RWPE1 (cell line): Measurements from ENCODE around the gene SLC35E3.
"Not testable (repeated sequence)": the region's sequence is repeated elsewhere in the genome, so short reads cannot be mapped to it uniquely, and the experiment has no call there.

Source experiments
- CTCF ChIA-PET: fragments of 350-600 bp; sonication (Branson Sonifier 250); formaldehyde crosslinking; extraction: SDS; loops from one replicate; lab custom pipeline; 2021; lab: Yijun Ruan, JAX
- POLR2A ChIA-PET: fragments of 400-600 bp; formaldehyde crosslinking; extraction: SDS; loops from one replicate; lab custom pipeline; 2020; ENCODE audit warnings: antibody characterized with exemption; ENCODE audit not compliant: low non-redundant PET; lab: Yijun Ruan, JAX
- DNase-seq: peaks from one replicate; pipeline ENCODE4 v3.0.0; 2012; ENCODE audit warnings: low spot score
- H3K27ac ChIP-seq: fragments of 450-650 bp; 2 replicates; pipeline ENCODE4 v1.5.1; 2017
- CTCF ChIP-seq: fragments of 450-650 bp; conservative IDR thresholded peaks from 2 replicates; pipeline ENCODE4 v1.5.1; 2017; ENCODE audit warnings: low read depth, mild to moderate bottlenecking

SLC35E3 gene

DNA sequence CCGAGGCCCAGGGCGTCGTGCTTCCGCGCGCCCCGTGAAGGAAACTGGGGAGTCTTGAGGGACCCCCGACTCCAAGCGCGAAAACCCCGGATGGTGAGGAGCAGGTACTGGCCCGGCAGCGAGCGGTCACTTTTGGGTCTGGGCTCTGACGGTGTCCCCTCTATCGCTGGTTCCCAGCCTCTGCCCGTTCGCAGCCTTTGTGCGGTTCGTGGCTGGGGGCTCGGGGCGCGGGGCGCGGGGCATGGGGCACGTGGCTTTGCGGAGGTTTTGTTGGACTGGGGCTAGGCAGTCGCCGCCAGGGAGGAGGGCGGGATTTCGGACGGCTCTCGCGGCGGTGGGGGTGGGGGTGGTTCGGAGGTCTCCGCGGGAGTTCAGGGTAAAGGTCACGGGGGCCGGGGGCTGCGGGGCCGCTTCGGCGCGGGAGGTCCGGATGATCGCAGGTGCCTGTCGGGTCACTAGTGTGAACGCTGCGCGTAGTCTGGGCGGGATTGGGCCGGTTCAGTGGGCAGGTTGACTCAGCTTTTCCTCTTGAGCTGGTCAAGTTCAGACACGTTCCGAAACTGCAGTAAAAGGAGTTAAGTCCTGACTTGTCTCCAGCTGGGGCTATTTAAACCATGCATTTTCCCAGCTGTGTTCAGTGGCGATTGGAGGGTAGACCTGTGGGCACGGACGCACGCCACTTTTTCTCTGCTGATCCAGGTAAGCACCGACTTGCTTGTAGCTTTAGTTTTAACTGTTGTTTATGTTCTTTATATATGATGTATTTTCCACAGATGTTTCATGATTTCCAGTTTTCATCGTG lies 62.6 kb downstream of the SLC35E3 start:
- DNase-seq, result peak; percentile 89
- no peak for TF ChIP-seq CTCF

DNA sequence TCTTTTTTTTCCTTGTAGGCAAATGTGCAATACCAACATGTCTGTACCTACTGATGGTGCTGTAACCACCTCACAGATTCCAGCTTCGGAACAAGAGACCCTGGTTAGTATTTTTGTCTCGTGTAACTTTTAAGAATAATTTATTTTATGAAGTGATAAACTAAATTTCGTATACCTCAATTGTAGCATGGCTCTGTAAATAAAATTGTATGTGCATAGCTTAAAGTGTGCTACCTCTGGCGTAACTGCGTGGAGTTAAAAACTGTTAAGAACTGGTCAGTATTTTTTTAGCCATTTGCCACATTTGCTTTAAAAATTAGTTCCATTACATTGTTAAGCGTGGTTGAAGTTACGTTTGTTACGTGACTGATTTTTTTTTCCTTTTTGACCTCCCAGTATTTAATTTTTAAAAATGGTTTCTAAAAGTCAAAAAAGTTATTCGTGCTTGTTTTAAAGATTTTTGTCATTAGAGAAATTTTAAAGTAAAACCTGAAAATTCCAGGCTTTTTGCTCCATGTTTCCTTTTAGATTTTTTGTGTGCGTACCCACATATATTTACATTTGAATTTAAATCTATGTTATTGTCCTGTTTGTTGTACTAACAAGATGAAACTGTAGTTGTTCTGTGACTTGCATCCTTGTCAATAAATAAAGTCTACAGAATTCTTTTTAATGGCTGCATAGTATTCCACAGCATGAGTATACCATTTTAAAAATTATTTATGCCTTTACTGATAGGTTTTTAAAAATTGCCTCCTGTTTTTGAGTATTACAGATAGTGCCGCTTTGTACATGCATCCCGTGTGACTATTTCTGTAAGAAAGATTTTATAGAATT lies 63.4 kb downstream of the SLC35E3 start:
- peak overlapping the region; percentile 99 for H3K27ac ChIP-seq
- TF ChIP-seq CTCF, result no peak
- POLR2A ChIA-PET, result interaction anchor here (0.5 to 1.3 kb wide), 2 partner anchors 10 to 29 kb away, joined by 5 to 7 read pairs; no protein-coding TSS in a partner anchor
- DNase-seq, result no peak
- CTCF ChIA-PET, result interaction anchor here (0.6 kb wide), 1 partner anchor 70 kb away, joined by 4 read pairs; no protein-coding TSS in a partner anchor

More for the DNA sequence above, 62.6 kb downstream of the SLC35E3 start:
- ChIA-PET CTCF (interaction anchor here (0.6 kb wide), 1 partner anchor 69 kb away, joined by 4 read pairs; no protein-coding TSS in a partner anchor), POLR2A (interaction anchor here (0.5 to 1.5 kb wide), 4 partner anchors 9 to 62 kb away, joined by 3 to 7 read pairs (median 5); no protein-coding TSS in a partner anchor)
- H3K27ac ChIP-seq, result peak overlapping the region; percentile 99

DNA sequence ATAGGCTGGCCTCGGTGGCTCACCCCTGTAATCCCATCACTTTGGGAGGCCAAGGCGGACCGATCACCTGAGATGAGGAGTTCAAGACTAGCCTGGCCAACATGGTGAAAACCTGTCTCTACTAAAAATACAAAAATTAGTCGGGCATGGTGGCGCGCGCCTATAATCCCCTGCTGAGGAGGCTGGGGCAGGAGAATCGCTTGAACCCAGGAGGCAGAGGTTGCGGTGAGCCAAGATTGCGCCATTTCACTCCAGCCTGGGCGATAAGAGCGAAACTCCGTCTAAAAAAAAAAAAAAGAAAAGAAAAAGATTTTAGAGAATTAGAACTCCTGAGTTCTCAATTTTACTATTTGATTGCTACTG lies 64.0 kb downstream of the SLC35E3 start:
- CTCF ChIA-PET, H3K27ac ChIP-seq, DNase-seq: not testable (repeated sequence)
- POLR2A ChIA-PET, result interaction anchor here (0.7 kb wide), 1 partner anchor 75 kb away, joined by 6 read pairs; no protein-coding TSS in a partner anchor

- CTCF ChIA-PET, result interaction anchor here (0.6 kb wide), 1 partner anchor 1056 kb away, joined by 5 read pairs; no protein-coding TSS in a partner anchor
- DNase-seq, POLR2A ChIA-PET: not testable (repeated sequence)
- H3K27ac ChIP-seq, result peak overlapping the region; percentile 16; the same call in 1 of the 2 replicates
Observed at GRCh38 chr12:68811573-68811972, 65.6 kb downstream of the SLC35E3 start.

DNA sequence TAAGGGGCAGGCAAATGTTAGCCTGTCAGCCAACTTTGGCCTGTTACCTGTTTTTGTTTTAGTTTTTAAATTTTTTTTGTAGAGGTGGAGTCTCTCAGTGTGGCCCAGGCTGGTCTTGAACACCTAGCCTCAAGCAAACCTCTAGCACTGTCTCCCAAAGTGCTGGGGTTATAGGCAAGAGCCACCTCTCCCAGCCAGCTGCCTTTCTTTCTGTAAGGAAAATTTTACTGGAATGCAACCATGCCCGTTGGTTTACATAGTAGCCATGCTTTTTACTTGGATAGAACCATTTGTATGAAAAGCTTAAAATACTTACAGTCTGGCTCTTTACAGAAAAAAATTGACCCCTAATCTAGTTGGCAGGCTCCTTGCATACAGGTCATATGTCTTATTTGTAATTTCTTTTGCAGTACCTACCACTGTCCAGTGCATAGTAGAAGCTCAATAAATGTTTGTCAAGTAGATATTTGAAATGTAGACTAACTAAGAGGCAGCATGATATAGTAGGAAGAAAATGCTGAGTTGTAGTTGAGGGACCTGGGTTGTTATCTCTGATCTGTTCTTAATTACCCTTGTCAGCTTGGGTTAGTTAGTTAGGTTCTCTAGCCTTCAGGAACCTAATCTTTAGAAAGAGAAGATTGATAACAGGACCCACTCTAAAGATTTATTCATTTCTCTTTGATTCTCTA lies 66.7 kb downstream of the SLC35E3 start:
- CTCF ChIA-PET, result no interaction called here
- POLR2A ChIA-PET, result interaction anchor here (0.5 kb wide), 1 partner anchor 9 kb away, joined by 3 read pairs; no protein-coding TSS in a partner anchor
- H3K27ac ChIP-seq, result no peak overlapping the region
- TF ChIP-seq CTCF, result no peak
- no peak for DNase-seq

DNA sequence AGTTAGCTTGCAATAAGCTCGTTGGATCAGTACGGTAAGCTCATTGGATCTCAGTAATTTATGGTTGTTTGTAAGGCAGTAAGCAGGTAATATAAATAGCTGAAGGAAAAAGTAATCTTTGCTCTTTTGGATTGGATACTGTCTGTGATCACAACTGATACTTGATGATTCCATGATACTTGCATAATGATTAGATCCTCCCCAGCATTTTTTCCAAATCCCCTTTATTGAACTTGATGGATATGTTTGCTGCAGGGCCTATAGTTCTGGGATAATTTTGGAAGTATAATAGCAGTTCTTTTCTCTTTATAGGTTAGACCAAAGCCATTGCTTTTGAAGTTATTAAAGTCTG lies 67.2 kb downstream of the SLC35E3 start:
- POLR2A ChIA-PET, result no interaction called here
- no peak for TF ChIP-seq CTCF
- no peak overlapping the region for H3K27ac ChIP-seq
- DNase-seq, result no peak
- CTCF ChIA-PET, result no interaction called here
